HCT116 (cell line): ENCODE measurements around the gene KCNS3. TPM values are rescaled to one million over a fixed set of nuclear protein-coding genes. Genes with fewer than 3 reads are reported as not detected.

Experiments
- ATAC-seq: fragments of 200-7000 bp; cut with Tn5 transposase; 2 replicates; pipeline ENCODE4 v1.9.1; 2020; ENCODE audit warnings: mild to moderate bottlenecking, moderate library complexity
- BruUV-seq: library from RNA; stranded (reverse); fragments of 400-500 nt; replicated peaks from 2 replicates; lab custom pipeline; 2021; lab: Mats Ljungman, UMichigan
- CTCF ChIA-PET: fragments of 300-600 bp; sonication (Branson Sonifier 250); formaldehyde crosslinking; loops from one replicate; lab custom pipeline; 2021; ENCODE audit warnings: antibody characterized with exemption; lab: Charles Lee
- POLR2A ChIA-PET: fragments of 300-600, 350-600 bp; sonication (Branson Sonifier 250); formaldehyde crosslinking; loops from one replicate; lab custom pipeline; 2021; ENCODE audit warnings: antibody characterized with exemption; lab: Charles Lee
- RAD21 ChIA-PET, 2 experiments: fragments of 300-600 bp; sonication (Branson Sonifier 250); formaldehyde crosslinking; loops; one replicate each; lab custom pipeline; 2023; ENCODE audit warnings: low total read pairs in 2 of 2; ENCODE audit not compliant: uncharacterized antibody in 2 of 2, unreplicated experiment in 2 of 2, low non-redundant PET in 1 of 2; lab: Charles Lee
- DNase-seq: peaks from one replicate; pipeline ENCODE4 v3.0.0-alpha.2; 2010; ENCODE audit warnings: low read depth, low spot score
- H2AFZ ChIP-seq: fragments of 200-600 bp; shearing (Covaris generic), sonication (generic); 2 replicates; pipeline ENCODE4 v1.6.1; 2017; ENCODE audit warnings: low read depth, mixed run types, mixed read lengths, antibody characterized with exemption, low read length; ENCODE audit not compliant: poor library complexity, severe bottlenecking
- H3K27ac ChIP-seq: 2 replicates; pipeline ENCODE4 v1.5.1; 2012; ENCODE audit warnings: low read depth, low read length
- H3K27me3 ChIP-seq: fragments of 200-600 bp; sonication (generic); 2 replicates; pipeline ENCODE4 v1.6.1; 2016; ENCODE audit warnings: mixed run types, low read length, mixed read lengths; ENCODE audit not compliant: insufficient read depth
- H3K36me3 ChIP-seq, 2 experiments: fragments of 200-500 bp in 1 of 2; fragments of 200-600 bp in 1 of 2; sonication (Bioruptor generic) in 1 of 2; sonication (generic) in 1 of 2; 2 replicates each; pipeline versions ENCODE4 v1.5.1 to v1.6.1; 2014 to 2016; ENCODE audit warnings: low read length in 2 of 2, inconsistent platforms in 1 of 2, mixed read lengths in 1 of 2, mixed run types in 1 of 2; ENCODE audit not compliant: insufficient read depth in 2 of 2, control insufficient read depth in 1 of 2
- H3K4me1 ChIP-seq, 2 experiments: fragments of 200-600 bp in 1 of 2; sonication (generic) in 1 of 2; 2 replicates each; pipeline versions ENCODE4 v1.5.1 to v1.6.1; 2012 to 2017; ENCODE audit warnings: low read length in 2 of 2, inconsistent platforms in 1 of 2, mild to moderate bottlenecking in 1 of 2, mixed read lengths in 1 of 2, mixed run types in 1 of 2, moderate library complexity in 1 of 2; ENCODE audit not compliant: insufficient read depth in 2 of 2, control insufficient read depth in 1 of 2
- H3K4me2 ChIP-seq: fragments of 200-600 bp; sonication (generic); 2 replicates; pipeline ENCODE4 v1.6.1; 2017; ENCODE audit warnings: mixed run types, low read length, mixed read lengths
- H3K4me3 ChIP-seq, 2 experiments: fragments of 200-600 bp in 1 of 2; sonication (generic) in 1 of 2; replicated peaks in 1 of 2; 2 replicates each; pipeline ENCODE4 v1.5.1; 2011 to 2016; ENCODE audit warnings: low read length in 2 of 2, control low read depth in 1 of 2, low read depth in 1 of 2, mild to moderate bottlenecking in 1 of 2, mixed read lengths in 1 of 2, mixed run types in 1 of 2
- H3K79me2 ChIP-seq: fragments of 200-600 bp; sonication (generic); 2 replicates; pipeline ENCODE4 v1.6.1; 2017; ENCODE audit warnings: mild to moderate bottlenecking, mixed run types, low read length, moderate library complexity, mixed read lengths; ENCODE audit not compliant: insufficient read depth
- H3K9ac ChIP-seq: fragments of 200-600 bp; sonication (generic); 2 replicates; pipeline ENCODE4 v1.6.1; 2016; ENCODE audit warnings: low read length, mixed read lengths
- H3K9me2 ChIP-seq: fragments of 200-600 bp; sonication (generic), shearing (Covaris generic); 2 replicates; pipeline ENCODE4 v1.6.1; 2017; ENCODE audit warnings: mixed run types, mild to moderate bottlenecking, moderate library complexity; ENCODE audit not compliant: insufficient read depth
- H3K9me3 ChIP-seq, 2 experiments: fragments of 200-500 bp in 1 of 2; fragments of 200-600 bp in 1 of 2; sonication (Bioruptor generic) in 1 of 2; sonication (generic) in 1 of 2; 2 replicates each; pipeline ENCODE4 v1.6.1; 2014 to 2017; ENCODE audit warnings: low read length in 2 of 2, mixed read lengths in 2 of 2, inconsistent platforms in 1 of 2, low read depth in 1 of 2, mild to moderate bottlenecking in 1 of 2, mixed run types in 1 of 2, moderate library complexity in 1 of 2; ENCODE audit not compliant: control insufficient read depth in 1 of 2, insufficient read depth in 1 of 2
- H4K20me1 ChIP-seq: fragments of 200-600 bp; sonication (generic), shearing (Covaris generic); 2 replicates; pipeline ENCODE4 v1.6.1; 2017; ENCODE audit warnings: mixed run types, mild to moderate bottlenecking, moderate library complexity; ENCODE audit not compliant: insufficient read depth
- ATF3 ChIP-seq: IDR thresholded peaks from 2 replicates; pipeline ENCODE4 v1.6.1; 2012
- CEBPB ChIP-seq: IDR thresholded peaks from 2 replicates; pipeline ENCODE4 v1.6.1; 2012; ENCODE audit warnings: low read depth
- EGR1 ChIP-seq: IDR thresholded peaks from 2 replicates; pipeline ENCODE4 v1.6.1; 2012; ENCODE audit warnings: low read depth
- EZH2phosphoT487 ChIP-seq: fragments of 200-600 bp; IDR thresholded peaks from 2 replicates; pipeline ENCODE4 v1.6.1; 2018; ENCODE audit warnings: antibody characterized with exemption, borderline replicate concordance
- FOSL1 ChIP-seq: IDR thresholded peaks from 2 replicates; pipeline ENCODE4 v1.6.1; 2012; ENCODE audit warnings: low read depth
- POLR2A ChIP-seq: IDR thresholded peaks from 2 replicates; pipeline ENCODE4 v1.7.0; 2011; ENCODE audit warnings: borderline replicate concordance; ENCODE audit not compliant: insufficient read depth, insufficient read length; ENCODE audit errors: extremely low read depth
- SIN3A ChIP-seq: IDR thresholded peaks from 2 replicates; pipeline ENCODE4 v1.6.1; 2012; ENCODE audit warnings: low read depth
- SRF ChIP-seq: IDR thresholded peaks from 2 replicates; pipeline ENCODE4 v1.6.1; 2012; ENCODE audit warnings: low read depth
- YY1 ChIP-seq: IDR thresholded peaks from 2 replicates; pipeline ENCODE4 v1.6.1; 2011; ENCODE audit warnings: low read length, low read depth, moderate library complexity, mild to moderate bottlenecking; ENCODE audit not compliant: insufficient replicate concordance; ENCODE audit errors: extremely low read depth
- ZBTB33 ChIP-seq: IDR thresholded peaks from 2 replicates; pipeline ENCODE4 v1.6.1; 2011; ENCODE audit warnings: mild to moderate bottlenecking, low read length, moderate library complexity; ENCODE audit not compliant: insufficient replicate concordance; ENCODE audit errors: extremely low read depth
- ZFX ChIP-seq: fragments of 450-650 bp; IDR thresholded peaks from 2 replicates; pipeline ENCODE4 v1.6.1; 2017
- ZNF274 ChIP-seq: fragments of 200-500 bp; sonication (Bioruptor generic); IDR thresholded peaks from 2 replicates; pipeline ENCODE4 v1.6.1; 2014; ENCODE audit warnings: mild to moderate bottlenecking, low read depth, low read length, inconsistent platforms
- intact Hi-C: fragments of 100-400 bp; cut with micrococcal nuclease; formaldehyde crosslinking; loops from 2 replicates; pipeline ENCODE4 v1.10.0; 2022
- total RNA-seq: library from RNA; stranded (reverse); gene quantifications from one replicate; pipeline ENCODE4 v1.2.1, GENCODE V29; 2021; ENCODE audit not compliant: unreplicated experiment
- TF ChIP-seq, protein P1 (sequence below): IDR thresholded peaks from 2 replicates; pipeline ENCODE4 v1.6.1; 2012

Gene KCNS3
- total RNA-seq, 1 experiment from 2014 or later, result 5.2 TPM

DNA sequence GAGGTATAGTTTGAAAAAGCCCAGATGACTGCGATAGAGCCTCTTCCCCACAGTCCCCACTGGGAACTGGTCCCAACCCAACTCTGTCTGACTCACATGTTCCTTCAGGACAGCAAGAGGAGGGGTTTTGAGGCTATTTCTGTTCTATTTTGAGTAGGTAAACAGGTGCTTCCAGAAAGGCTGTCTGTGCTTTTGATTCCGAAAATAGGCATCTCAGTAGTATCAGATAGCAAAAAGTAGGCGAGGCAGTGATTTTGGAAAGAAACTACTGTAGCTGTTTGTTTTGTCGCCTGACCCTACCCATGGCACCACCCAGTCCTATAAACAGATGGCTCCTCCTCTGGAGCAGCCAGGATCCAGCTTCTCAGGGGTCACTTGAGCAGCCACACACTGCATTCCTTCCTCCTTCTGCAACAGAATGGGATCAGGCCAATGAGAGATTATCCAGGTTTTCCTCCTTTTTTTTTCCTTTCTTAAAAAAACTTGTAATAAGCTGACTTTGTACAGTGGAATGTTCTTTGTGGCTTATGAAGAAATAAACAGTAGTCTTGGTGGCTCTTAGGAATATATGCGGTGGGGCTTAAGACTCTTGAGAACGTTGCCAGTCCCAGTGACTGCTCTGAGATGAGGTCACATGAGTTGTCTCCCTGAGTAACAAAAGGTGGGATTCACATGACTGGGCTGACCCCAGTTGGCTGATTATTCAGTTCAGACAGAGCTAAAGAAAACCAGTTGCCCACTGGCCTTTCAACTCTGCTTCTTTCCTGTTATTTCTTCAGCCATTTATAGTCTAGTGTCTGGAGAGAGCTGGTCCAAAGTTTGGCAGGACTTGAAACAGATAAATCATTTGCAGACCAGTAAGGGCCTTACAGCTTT lies 98.6 kb downstream of the KCNS3 start (continued):
- TF ChIP-seq, protein P1, sequence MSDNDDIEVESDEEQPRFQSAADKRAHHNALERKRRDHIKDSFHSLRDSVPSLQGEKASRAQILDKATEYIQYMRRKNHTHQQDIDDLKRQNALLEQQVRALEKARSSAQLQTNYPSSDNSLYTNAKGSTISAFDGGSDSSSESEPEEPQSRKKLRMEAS, result no peak
- TF ChIP-seq EGR1 (no peak), ATF3 (no peak), SIN3A (no peak), EZH2phosphoT487 (no peak), FOSL1 (no peak), SRF (no peak)
- TF ChIP-seq, all 23 proteins: peak for 0

DNA sequence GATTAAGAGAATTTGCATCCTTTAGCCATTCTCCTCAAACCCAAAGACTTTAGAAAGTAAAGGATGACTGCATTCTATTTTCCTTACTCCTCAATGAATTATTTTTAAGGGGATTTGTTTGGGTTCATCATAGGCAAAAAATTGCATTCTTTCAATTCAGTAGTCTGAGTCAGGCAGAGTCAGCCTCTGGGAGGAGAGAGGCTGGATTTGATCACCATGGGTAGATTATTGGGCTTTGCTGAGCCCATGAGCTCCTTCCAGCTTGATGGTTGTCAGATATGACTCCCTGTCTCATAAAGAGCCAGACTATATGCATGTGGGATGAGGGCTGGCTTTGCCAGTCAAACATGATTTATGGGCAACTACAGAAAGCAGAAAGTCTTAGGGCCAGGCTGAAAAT lies 101.2 kb downstream of the KCNS3 start:
- H4K20me1 ChIP-seq, result no peaks in the 10 kb centered on the region
- no peaks in the 10 kb centered on the region for H3K27me3 ChIP-seq
- no peaks in the 10 kb centered on the region for H3K79me2 ChIP-seq
- H3K4me2 ChIP-seq, result no peak overlapping the region
- RAD21 ChIA-PET, result no interaction called here
- H3K4me1 ChIP-seq, result no peaks in the 10 kb centered on the region
- TF ChIP-seq ZNF274 (no peak), ATF3 (no peak), CEBPB (no peak), EZH2phosphoT487 (no peak), EGR1 (no peak), ZFX (no peak), POLR2A (no peak), FOSL1 (no peak), ZBTB33 (no peak), YY1 (no peak)
- intact Hi-C loops, result no loop called here
- CTCF ChIA-PET, result no interaction called here
- H3K27ac ChIP-seq, result no peak overlapping the region
- no peaks in the 10 kb centered on the region for H3K9me2 ChIP-seq
- no peaks in the 10 kb centered on the region for H3K9me3 ChIP-seq
- no peak overlapping the region for H2AFZ ChIP-seq
- no peaks in the 10 kb centered on the region for H3K36me3 ChIP-seq
- no peak overlapping the region for H3K4me3 ChIP-seq
- DNase-seq (no peak), ATAC-seq (no peak)
- no peak overlapping the region for H3K9ac ChIP-seq
- POLR2A ChIA-PET, result no interaction called here
- no TSS peak for BruUV-seq
